ENCODE data around the gene NDUFAF5.

DNA sequence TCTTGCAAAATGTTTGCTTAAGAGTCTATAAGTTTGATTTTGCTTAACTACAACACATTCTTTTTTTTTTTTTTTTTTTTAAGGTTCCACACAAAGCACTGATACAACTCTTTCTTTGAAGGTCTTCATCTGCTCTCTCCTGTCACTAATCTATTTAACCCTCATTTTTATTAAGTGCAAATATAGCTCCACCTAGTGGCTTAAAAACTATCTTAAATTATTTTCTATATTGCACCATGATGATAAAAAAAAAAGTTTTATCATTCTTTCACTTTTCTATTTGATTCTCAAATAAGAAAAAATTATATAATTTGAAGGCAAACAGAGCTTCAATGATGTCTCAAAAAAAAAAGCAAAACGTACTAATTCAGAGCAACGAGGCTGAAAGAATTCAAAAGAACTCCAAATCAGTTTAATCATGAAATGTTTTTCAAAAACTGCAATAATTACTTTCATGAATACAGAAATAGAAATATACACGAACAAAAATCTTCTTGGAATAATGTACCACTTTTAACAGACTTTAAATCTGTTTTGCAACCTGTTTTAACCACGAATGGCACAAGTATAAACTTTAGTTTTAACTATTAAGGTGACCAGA, 12.9 kb upstream of the NDUFAF5 start:
- TF ChIP-seq CTCF (IDR thresholded peaks at IDR 0.05) (no peak), POLR2A (IDR thresholded peaks at IDR 0.05) (no peak)

All from lower leg skin (tissue), 3 donors.